ENCODE measurements around the gene GREM2. TPM values are rescaled to one million over a fixed set of nuclear protein-coding genes. Genes with fewer than 3 reads are reported as not detected.

The GREM2 gene
- total RNA-seq, 6 experiments from 2014 or later: 4.9 to 15.3 (median 14.3) TPM

- Mint-ChIP-seq H3K36me3 (ENCODE audit: low read depth) (peaks cover 5% of the 10 kb centered on the region; the same call in 1 of the 2 replicates), H3K4me1 (ENCODE audit: low read depth) (peaks cover 18% of the 10 kb centered on the region), H3K9me3 (no peaks in the 10 kb centered on the region), H3K27me3 (ENCODE audit: insufficient read depth) (peaks cover 5% of the 10 kb centered on the region; the same call in 1 of the 2 replicates), H3K27ac (no peak overlapping the region), H3K4me3 (peak overlapping the region; percentile 12; the same call in 1 of the 2 replicates)
- no peak for DNase-seq
- no peak for TF ChIP-seq CTCF (IDR thresholded peaks at IDR 0.05)
These were observed 40.6 kb upstream of the GREM2 start for GRCh38 chr1:240652549-240652948.

DNA sequence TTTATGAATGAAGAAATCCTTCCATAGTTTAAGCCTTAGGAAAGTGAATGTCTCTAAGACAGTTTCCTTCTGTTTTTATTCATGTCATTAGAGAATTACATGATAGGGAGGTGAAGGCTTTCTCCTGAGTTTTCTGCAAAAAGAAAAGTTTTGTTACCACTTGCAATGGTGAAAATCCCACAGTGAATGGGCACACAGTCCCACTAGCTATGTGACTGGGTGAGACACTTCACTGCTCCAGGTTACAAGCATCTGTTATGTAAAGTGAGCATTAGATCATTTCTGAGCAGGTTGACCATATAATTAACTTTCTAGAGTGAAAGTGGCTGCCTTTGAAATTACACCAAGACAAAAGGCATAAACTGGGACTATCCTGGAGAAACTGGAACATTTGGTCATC lies 38.9 kb upstream of the GREM2 start:
- H3K9me3 Mint-ChIP-seq: no peaks in the 10 kb centered on the region
- no peak for TF ChIP-seq CTCF (IDR thresholded peaks at IDR 0.05)
- peaks cover 5% of the 10 kb centered on the region for H3K27me3 Mint-ChIP-seq (ENCODE audit: insufficient read depth)
- H3K36me3 Mint-ChIP-seq (ENCODE audit: low read depth): peaks cover 5% of the 10 kb centered on the region; the same call in 1 of the 2 replicates
- no peak overlapping the region for H3K4me3 Mint-ChIP-seq
- no peak for DNase-seq
- no peak overlapping the region for H3K27ac Mint-ChIP-seq
- peaks cover 11% of the 10 kb centered on the region for H3K4me1 Mint-ChIP-seq (ENCODE audit: low read depth)

GRCh38 chr1:240649733-240650721 lies 38.1 kb upstream of the GREM2 start:
- Mint-ChIP-seq H3K4me3 (no peak overlapping the region), H3K27me3 (ENCODE audit: insufficient read depth) (peaks cover 5% of the 10 kb centered on the region), H3K9me3 (no peaks in the 10 kb centered on the region), H3K4me1 (ENCODE audit: low read depth) (peaks cover 11% of the 10 kb centered on the region), H3K36me3 (ENCODE audit: low read depth) (peaks cover 4% of the 10 kb centered on the region; the same call in 1 of the 2 replicates), H3K27ac (no peak overlapping the region)
- no peak for DNase-seq
- no peak for TF ChIP-seq CTCF (IDR thresholded peaks at IDR 0.05)

DNA sequence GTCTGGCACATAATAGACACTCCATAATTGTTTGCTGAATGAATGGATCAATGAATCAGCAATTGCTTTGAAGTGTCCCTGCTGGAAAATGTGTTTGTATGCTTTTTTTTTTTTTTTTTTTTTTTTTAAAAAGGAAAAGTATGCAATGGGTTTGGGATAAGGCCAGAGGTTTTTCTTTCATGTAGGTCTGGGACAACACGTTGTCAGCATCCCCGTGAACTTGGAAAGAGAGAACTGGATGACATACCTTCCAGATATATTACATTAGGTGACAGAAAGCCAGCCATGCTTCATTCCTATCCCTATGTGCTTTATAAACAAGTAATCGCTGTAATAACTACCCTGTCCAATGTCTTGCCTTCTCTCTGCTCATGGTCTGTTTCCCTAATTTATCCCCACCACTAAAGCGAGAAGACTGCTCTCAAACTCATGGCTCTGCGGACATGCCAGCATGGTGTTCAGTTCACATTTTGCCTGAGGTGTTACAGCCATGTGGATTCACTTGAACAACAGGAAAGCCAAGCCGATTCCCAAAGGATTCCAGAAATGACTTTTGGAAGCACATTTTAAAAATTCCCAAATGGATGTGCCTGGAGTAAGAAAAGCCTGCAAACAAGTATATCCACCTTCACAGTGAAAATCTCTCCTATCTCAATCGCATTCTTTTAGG lies 34.8 kb upstream of the GREM2 start:
- Mint-ChIP-seq H3K4me1 (ENCODE audit: low read depth) (no peaks in the 10 kb centered on the region), H3K4me3 (no peak overlapping the region), H3K27me3 (ENCODE audit: insufficient read depth) (peaks cover 3% of the 10 kb centered on the region), H3K9me3 (no peaks in the 10 kb centered on the region), H3K27ac (no peak overlapping the region), H3K36me3 (ENCODE audit: low read depth) (no peaks in the 10 kb centered on the region)
- no peak for TF ChIP-seq CTCF (IDR thresholded peaks at IDR 0.05)
- DNase-seq: no peak

- Mint-ChIP-seq H3K27me3 (ENCODE audit: insufficient read depth) (peaks cover 3% of the 10 kb centered on the region), H3K9me3 (no peaks in the 10 kb centered on the region), H3K4me1 (ENCODE audit: low read depth) (no peaks in the 10 kb centered on the region), H3K27ac (no peak overlapping the region), H3K4me3 (no peak overlapping the region), H3K36me3 (ENCODE audit: low read depth) (no peaks in the 10 kb centered on the region)
- no peak for DNase-seq
- TF ChIP-seq CTCF (IDR thresholded peaks at IDR 0.05): no peak
These were observed 32.8 kb upstream of the GREM2 start for GRCh38 chr1:240644732-240645131.
